GM12892 (cell line): ENCODE measurements around the gene ZNF438.

Source experiments
- POLR2A ChIP-seq: IDR thresholded peaks from 2 replicates; pipeline ENCODE4 v1.6.1; 2011; ENCODE audit warnings: low read depth, low read length, control low read depth
- POLR2AphosphoS5 ChIP-seq: IDR thresholded peaks from 2 replicates; pipeline ENCODE4 v1.6.1; 2011; ENCODE audit warnings: low read depth, low read length, control low read depth

GRCh38 chr10:30810416-30810815 is 221.2 kb downstream of the ZNF438 start:
- TF ChIP-seq POLR2AphosphoS5 (no peak), POLR2A (no peak)
